Ammon's horn (tissue), 1 donor: ENCODE results near the gene KIR3DL3.
"Not testable (repeated sequence)": the region's sequence is repeated elsewhere in the genome, so short reads cannot be mapped to it uniquely, and the experiment has no call there.

Source experiments
- DNase-seq: peaks from one replicate; pipeline ENCODE4 v3.0.0-alpha.2; 2016; ENCODE audit warnings: low spot score

KIR3DL3 gene

DNA sequence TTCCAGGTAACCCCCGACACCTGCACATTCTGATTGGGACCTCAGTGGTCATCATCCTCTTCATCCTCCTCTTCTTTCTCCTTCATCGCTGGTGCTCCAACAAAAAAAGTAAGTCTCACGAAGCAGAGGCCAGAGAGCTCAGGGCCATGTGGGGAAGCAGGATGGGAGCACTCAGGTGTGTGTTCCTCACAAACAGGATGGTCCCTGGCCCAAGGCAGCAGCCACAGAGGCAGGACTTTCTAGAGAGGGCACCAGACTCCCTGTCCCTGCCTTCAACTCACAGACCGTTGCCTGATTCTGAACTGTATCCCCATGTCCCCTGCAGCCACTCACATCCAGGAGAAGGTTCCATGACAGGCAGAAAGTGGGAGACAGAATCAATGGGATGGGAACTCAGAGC is 58.7 kb downstream of the KIR3DL3 start:
- DNase-seq: not testable (repeated sequence)
